Measurements from ENCODE around the gene CD72.
"Not testable (repeated sequence)": the region's sequence is repeated elsewhere in the genome, so short reads cannot be mapped to it uniquely, and the experiment has no call there.

CD72 gene

DNA sequence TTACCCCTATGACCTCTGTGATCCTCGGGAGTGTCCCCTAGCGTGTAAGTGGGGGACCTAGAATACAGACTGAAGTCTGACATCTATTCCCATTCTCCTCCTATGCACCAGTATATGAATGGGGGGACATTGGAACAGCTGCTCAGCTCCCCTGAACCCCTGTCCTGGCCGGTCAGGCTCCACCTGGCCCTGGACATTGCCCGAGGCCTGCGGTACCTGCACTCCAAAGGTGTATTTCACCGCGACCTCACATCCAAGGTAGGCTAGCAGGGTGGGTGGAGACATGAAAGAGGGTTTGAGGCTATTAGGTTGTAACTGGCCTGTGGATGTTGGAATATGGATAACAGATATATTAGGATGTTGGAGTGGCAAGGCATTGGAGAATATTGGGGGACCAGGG is 11.5 kb downstream of the CD72 start:
- peaks cover 20% of the 10 kb centered on the region for H3K4me1 ChIP-seq (ENCODE audit: control insufficient read depth, insufficient read depth, low read length, poor library complexity, severe bottlenecking)
- no peak for DNase-seq

DNA sequence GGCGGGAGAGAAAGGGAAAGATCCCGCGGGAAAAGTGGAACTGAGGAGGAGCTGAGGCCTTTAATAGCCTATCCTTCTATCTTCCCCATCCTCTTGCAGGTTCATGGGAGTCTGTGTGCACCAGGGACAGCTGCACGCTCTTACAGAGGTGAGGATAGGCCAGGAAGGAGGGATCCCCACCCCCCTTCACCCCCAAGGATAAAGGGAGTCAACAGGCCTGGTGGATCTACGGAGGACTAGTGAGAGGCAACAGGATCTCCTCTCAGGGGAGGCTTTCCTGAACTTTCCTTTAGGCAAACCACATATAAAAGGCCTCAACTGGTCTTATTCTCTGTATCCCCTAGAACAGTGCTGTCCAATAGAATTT is 12.1 kb downstream of the CD72 start:
- Histone ChIP-seq H3K27ac (ENCODE audit: insufficient read depth, low read length, poor library complexity, severe bottlenecking) (peak overlapping the region; percentile 81), H3K4me3 (ENCODE audit: insufficient read depth, low read depth, low read length, poor library complexity, severe bottlenecking) (peak overlapping the region; percentile 69), H3K9me3 (ENCODE audit: control insufficient read depth, low read length) (no peaks in the 10 kb centered on the region), H3K27me3 (replicated peaks; ENCODE audit: control insufficient read depth, insufficient read depth, low read length, poor library complexity, severe bottlenecking) (no peaks in the 10 kb centered on the region), H3K4me1 (ENCODE audit: control insufficient read depth, insufficient read depth, low read length, poor library complexity, severe bottlenecking) (peaks cover 20% of the 10 kb centered on the region), H3K36me3 (ENCODE audit: control insufficient read depth, insufficient read depth, low read length) (peaks cover 23% of the 10 kb centered on the region)
- no peak for DNase-seq

More for the DNA sequence above, 11.5 kb downstream of the CD72 start:
- H3K4me3 ChIP-seq (ENCODE audit: insufficient read depth, low read depth, low read length, poor library complexity, severe bottlenecking), result no peak overlapping the region
- H3K36me3 ChIP-seq (ENCODE audit: control insufficient read depth, insufficient read depth, low read length), result peaks cover 23% of the 10 kb centered on the region
- H3K27ac ChIP-seq (ENCODE audit: insufficient read depth, low read length, poor library complexity, severe bottlenecking), result no peak overlapping the region
- H3K27me3 ChIP-seq (replicated peaks; ENCODE audit: control insufficient read depth, insufficient read depth, low read length, poor library complexity, severe bottlenecking), result no peaks in the 10 kb centered on the region
- H3K9me3 ChIP-seq (ENCODE audit: control insufficient read depth, low read length), result no peaks in the 10 kb centered on the region

DNA sequence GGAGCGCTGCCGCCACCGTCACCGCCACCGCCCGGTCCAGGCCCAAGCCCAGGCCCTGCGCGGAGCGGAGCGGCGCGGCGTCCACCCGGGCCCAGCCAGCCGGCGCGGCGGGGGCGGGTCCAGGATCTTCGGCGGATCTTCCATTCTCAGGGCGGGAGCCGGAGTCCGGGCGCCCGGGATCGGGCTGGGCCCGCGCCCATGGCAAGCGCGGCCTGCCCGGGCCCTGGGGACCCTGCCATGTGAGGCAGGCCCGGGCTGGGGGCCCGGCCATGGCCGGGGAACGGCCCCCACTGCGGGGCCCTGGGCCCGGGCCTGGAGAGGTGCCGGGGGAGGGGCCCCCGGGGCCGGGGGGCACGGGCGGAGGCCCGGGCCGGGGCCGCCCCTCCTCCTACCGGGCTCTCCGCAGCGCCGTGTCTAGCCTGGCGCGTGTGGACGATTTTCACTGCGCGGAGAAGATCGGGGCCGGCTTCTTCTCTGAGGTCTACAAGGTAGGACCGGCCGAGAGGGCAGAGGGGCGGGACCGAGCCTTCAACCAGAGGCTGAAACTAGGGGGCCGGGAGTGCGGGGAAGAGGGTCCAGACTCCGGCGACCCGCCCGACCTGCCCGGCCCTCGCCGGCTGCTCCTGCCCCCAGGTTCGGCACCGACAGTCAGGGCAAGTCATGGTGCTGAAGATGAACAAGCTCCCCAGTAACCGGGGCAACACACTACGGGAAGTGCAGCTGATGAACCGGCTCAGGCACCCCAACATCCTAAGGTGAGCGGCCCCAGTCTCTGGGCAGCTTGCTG is 12.7 kb downstream of the CD72 start:
- H3K27me3 ChIP-seq (replicated peaks; ENCODE audit: control insufficient read depth, insufficient read depth, low read length, poor library complexity, severe bottlenecking), result no peaks in the 10 kb centered on the region
- H3K9me3 ChIP-seq (ENCODE audit: control insufficient read depth, low read length), result no peaks in the 10 kb centered on the region
- peaks cover 23% of the 10 kb centered on the region for H3K36me3 ChIP-seq (ENCODE audit: control insufficient read depth, insufficient read depth, low read length)
- peaks cover 20% of the 10 kb centered on the region for H3K4me1 ChIP-seq (ENCODE audit: control insufficient read depth, insufficient read depth, low read length, poor library complexity, severe bottlenecking)
- H3K27ac ChIP-seq (ENCODE audit: insufficient read depth, low read length, poor library complexity, severe bottlenecking), result peak overlapping the region; percentile 81
- H3K4me3 ChIP-seq (ENCODE audit: insufficient read depth, low read depth, low read length, poor library complexity, severe bottlenecking), result peak overlapping the region; percentile 69
- DNase-seq, result peak in 2 of 3 donors; percentile 12 to 21

DNA sequence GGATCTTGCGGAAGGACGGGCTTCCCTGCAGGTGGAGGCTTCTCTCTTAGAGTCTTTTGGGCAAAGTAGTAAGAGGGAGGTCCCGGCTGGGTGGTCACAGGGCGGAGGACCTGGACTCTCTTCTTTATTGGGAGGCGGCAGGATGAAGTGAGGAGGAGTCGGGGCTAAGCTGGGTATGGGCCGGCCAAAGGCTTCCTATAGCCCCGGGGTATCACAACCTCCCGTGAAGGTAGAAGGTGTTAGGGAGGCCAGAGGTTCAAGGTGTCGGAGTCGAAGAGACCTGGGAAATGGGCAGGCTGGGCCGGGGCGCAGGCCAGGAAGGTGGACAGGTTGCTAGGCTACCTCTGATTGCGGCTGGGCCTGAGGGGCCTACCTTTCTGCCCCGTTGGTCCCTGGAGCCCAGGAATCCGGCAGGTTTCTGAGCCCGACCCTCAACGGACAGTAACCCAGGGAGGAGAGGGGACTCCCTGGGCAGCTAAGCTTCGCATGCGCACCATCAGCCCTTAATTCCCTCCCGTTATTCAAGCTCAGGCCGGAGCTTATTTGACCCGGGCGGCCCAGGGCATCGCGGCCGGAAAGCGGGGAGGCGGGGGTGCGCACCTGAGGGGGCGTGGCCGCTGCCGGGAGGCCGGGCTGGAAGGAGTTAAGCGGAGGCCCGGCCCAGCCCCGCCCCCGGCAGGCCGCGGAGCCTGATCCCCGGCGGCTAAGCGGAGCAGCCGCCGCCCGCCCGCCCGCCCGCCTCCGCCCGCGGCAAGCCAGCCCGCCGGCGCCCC is 13.4 kb downstream of the CD72 start, which contains the start of gene TESK1:
Gene TESK1 (plus strand): TSS at position 685 of the 773 bp plus-strand sequence. CDS start 358 bp downstream, outside the sequence.
- H3K27ac ChIP-seq (ENCODE audit: insufficient read depth, low read length, poor library complexity, severe bottlenecking), result peak within 1 kb of the TSS; percentile 83
- H3K4me3 ChIP-seq (ENCODE audit: insufficient read depth, low read depth, low read length, poor library complexity, severe bottlenecking), result peak within 1 kb of the TSS; percentile 69
- DNase-seq, result peak; percentile 66 to 77 (median 67)
- H3K36me3 ChIP-seq (ENCODE audit: control insufficient read depth, insufficient read depth, low read length), result peaks cover 20% of the 10 kb centered on the region
- H3K4me1 ChIP-seq (ENCODE audit: control insufficient read depth, insufficient read depth, low read length, poor library complexity, severe bottlenecking), result peaks cover 20% of the 10 kb centered on the region
- H3K27me3 ChIP-seq (replicated peaks; ENCODE audit: control insufficient read depth, insufficient read depth, low read length, poor library complexity, severe bottlenecking), result no peaks in the 10 kb centered on the region
- H3K9me3 ChIP-seq (ENCODE audit: control insufficient read depth, low read length), result no peaks in the 10 kb centered on the region

DNA sequence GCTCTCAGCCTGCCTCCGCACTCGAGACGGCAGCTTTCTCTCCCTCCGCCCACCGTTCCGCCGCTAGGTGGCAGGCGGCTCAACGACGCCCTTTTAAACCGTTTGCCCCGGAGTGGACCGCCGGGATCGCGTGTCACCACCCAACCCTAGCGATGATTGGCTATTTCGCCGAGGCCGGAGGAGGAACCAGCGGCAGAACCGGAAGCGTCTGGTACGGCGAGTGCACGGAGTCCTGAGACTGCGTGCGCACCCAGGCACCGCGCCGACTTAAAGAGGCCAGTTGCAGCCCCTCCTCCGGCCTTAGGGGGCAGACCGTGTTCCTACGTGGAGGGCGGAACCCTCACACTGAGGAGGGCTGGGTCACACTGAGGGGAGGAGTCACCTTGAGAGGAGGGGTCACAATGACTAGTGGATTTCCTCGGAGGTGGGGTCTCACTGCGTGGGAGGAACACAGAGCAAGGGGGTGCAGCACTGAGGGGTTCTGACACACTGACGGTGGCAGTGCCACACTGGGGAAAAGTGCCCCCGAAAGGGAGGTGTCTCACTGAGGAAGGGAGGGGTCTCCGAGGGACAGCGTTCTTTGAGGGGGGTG is 14.1 kb downstream of the CD72 start:
- Histone ChIP-seq H3K36me3 (ENCODE audit: control insufficient read depth, insufficient read depth, low read length) (peaks cover 13% of the 10 kb centered on the region), H3K4me3 (ENCODE audit: insufficient read depth, low read depth, low read length, poor library complexity, severe bottlenecking) (peak overlapping the region; percentile 65), H3K4me1 (ENCODE audit: control insufficient read depth, insufficient read depth, low read length, poor library complexity, severe bottlenecking) (peaks cover 20% of the 10 kb centered on the region), H3K9me3 (ENCODE audit: control insufficient read depth, low read length) (no peaks in the 10 kb centered on the region), H3K27ac (ENCODE audit: insufficient read depth, low read length, poor library complexity, severe bottlenecking) (peak overlapping the region; percentile 83), H3K27me3 (replicated peaks; ENCODE audit: control insufficient read depth, insufficient read depth, low read length, poor library complexity, severe bottlenecking) (no peaks in the 10 kb centered on the region)
- DNase-seq, result peak; percentile 99 to 100 (median 99)

DNA sequence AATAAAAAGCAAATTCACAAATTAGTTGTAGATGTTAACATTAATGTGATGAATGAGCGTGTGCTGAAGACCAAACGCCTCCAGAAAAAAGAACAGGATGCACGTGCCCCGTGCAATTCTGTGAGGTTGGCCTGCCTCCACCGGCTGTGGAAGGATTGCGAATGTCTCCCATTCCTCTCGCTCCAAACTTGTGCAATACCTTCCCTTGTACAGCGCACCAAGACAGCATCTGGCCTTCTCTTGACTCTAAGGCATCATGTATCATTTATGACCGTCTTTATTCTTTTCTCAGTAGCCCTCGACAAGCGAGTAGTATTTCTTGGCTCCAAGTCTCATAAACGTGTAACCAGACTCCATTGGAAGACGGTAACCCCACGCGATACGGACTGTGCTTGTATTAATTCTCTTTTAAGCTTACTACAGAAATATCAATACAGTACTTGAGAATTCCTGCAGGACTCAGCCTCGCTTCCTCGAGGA is 14.7 kb downstream of the CD72 start:
- DNase-seq, result no peak
- Histone ChIP-seq H3K9me3 (ENCODE audit: control insufficient read depth, low read length) (no peaks in the 10 kb centered on the region), H3K4me3 (ENCODE audit: insufficient read depth, low read depth, low read length, poor library complexity, severe bottlenecking) (peak overlapping the region; percentile 3), H3K4me1 (ENCODE audit: control insufficient read depth, insufficient read depth, low read length, poor library complexity, severe bottlenecking) (peaks cover 20% of the 10 kb centered on the region), H3K36me3 (ENCODE audit: control insufficient read depth, insufficient read depth, low read length) (peaks cover 8% of the 10 kb centered on the region), H3K27me3 (replicated peaks; ENCODE audit: control insufficient read depth, insufficient read depth, low read length, poor library complexity, severe bottlenecking) (no peaks in the 10 kb centered on the region), H3K27ac (ENCODE audit: insufficient read depth, low read length, poor library complexity, severe bottlenecking) (peak overlapping the region; percentile 61)

DNA sequence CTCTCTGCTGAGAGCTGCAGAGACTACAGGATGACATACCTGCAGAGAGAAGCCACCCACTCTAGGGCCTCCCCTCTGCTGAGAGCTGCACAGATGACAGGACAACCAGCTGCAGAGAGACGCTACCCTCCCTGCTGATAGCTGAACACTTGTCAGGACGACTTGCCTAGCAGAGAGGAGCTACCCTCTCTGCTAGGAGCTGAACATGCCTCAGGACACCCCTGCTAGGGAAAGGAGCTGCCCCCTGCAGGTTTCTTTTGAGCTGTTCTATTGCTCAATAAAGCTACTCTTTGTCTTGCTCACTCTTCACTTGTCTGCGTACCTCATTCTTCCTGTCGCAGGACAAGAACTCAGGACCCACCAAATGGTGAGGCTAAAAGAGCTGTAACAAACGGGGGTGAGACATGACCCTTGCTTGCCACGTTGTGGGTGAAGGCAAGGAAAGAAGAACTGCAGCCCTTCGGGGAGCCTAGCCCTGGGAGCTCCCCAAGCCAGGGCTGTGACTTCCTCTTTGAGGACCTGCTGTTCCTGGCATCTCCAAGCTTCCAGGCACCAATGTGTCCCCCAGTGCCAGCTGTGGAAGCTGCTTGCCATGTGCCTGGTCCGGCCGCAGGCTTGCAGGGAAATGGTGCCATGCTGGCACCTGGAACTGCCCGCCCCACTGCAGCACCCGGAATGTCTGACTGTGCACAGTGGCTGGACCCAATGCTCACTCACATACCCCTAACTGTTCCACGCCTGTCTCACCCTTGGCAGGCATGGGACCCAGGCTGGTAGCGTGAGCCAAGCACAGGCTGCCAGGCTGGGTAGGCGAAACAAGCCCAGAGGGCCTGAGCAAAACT is 18.2 kb downstream of the CD72 start:
- Histone ChIP-seq H3K27me3 (replicated peaks; ENCODE audit: control insufficient read depth, insufficient read depth, low read length, poor library complexity, severe bottlenecking) (no peaks in the 10 kb centered on the region), H3K4me1 (ENCODE audit: control insufficient read depth, insufficient read depth, low read length, poor library complexity, severe bottlenecking) (peaks cover 8% of the 10 kb centered on the region), H3K36me3 (ENCODE audit: control insufficient read depth, insufficient read depth, low read length) (no peaks in the 10 kb centered on the region), H3K4me3 (ENCODE audit: insufficient read depth, low read depth, low read length, poor library complexity, severe bottlenecking) (no peak overlapping the region), H3K27ac (ENCODE audit: insufficient read depth, low read length, poor library complexity, severe bottlenecking) (no peak overlapping the region), H3K9me3 (ENCODE audit: control insufficient read depth, low read length) (no peaks in the 10 kb centered on the region)
- DNase-seq, result no peak

DNA sequence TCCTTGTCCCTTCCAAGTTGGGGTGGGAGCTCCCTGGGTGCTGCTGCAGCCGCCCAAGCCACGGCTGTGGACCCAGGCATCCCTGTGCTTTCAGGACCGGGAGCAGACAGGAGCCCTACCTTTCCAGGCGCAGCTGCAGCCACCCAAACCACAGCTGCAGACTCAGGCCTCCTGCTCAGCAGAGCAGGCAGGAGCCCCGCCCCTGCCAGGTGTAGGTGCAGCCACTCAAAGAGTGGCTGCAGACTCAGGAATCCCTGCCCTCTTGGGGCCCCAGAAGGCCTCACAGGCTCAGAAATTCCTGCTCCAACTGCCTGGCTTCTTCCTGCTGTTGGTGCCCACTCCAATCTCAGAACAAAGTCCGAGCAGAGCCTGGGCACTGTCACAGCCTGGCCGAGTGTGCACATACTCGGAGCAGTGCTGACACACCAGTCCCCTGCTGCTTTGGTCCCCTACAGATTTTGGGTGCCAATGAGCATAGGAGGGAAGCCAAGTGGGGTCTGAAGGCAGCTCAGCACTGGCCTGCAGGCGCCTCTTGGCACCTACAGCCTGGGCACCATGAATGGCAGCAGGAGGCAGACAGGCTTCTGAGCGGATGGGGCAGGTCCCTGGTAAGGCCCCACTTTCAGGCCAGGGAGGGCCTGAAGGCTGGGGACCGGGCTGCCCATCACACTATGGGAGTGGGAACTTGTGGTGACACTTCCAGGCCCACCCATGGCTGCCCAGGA is 19.2 kb downstream of the CD72 start:
- Histone ChIP-seq H3K27ac (ENCODE audit: insufficient read depth, low read length, poor library complexity, severe bottlenecking) (no peak overlapping the region), H3K4me1 (ENCODE audit: control insufficient read depth, insufficient read depth, low read length, poor library complexity, severe bottlenecking) (no peaks in the 10 kb centered on the region), H3K9me3 (ENCODE audit: control insufficient read depth, low read length) (no peaks in the 10 kb centered on the region), H3K36me3 (ENCODE audit: control insufficient read depth, insufficient read depth, low read length) (no peaks in the 10 kb centered on the region), H3K4me3 (ENCODE audit: insufficient read depth, low read depth, low read length, poor library complexity, severe bottlenecking) (no peak overlapping the region), H3K27me3 (replicated peaks; ENCODE audit: control insufficient read depth, insufficient read depth, low read length, poor library complexity, severe bottlenecking) (no peaks in the 10 kb centered on the region)
- DNase-seq, result no peak

DNA sequence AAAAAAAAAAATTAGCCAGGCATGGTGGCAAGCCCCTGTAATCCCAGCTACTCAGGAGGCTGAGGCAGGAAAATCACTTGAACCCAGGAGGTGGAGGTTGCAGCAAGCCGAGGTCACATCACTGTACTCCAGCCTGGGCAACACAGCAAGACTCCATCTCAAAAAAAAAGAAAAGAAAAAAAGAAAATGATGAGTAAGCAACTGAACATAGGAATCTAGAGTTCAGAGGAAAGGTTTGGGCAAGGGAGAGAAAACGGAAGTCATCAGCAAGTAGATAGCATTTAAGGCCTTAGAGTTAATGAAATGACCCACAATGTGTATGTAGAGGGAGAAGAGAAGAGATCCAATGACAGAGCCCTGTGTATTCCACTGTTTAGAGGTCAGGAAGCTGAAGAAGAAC is 21.3 kb downstream of the CD72 start:
- not testable (repeated sequence) for H3K4me3 ChIP-seq (ENCODE audit: insufficient read depth, low read depth, low read length, poor library complexity, severe bottlenecking); DNase-seq; H3K27me3 ChIP-seq (replicated peaks; ENCODE audit: control insufficient read depth, insufficient read depth, low read length, poor library complexity, severe bottlenecking); H3K4me1 ChIP-seq (ENCODE audit: control insufficient read depth, insufficient read depth, low read length, poor library complexity, severe bottlenecking); H3K27ac ChIP-seq (ENCODE audit: insufficient read depth, low read length, poor library complexity, severe bottlenecking); H3K9me3 ChIP-seq (ENCODE audit: control insufficient read depth, low read length); H3K36me3 ChIP-seq (ENCODE audit: control insufficient read depth, insufficient read depth, low read length)

Data from effector memory CD4-positive, alpha-beta T cell (primary cell).